ENCODE data around the gene ATG12. TPM values are rescaled to one million over a fixed set of nuclear protein-coding genes. Genes with fewer than 3 reads are reported as not detected.
A peak's percentile ranks its signal among the peaks of the same experiment; 100 is the strongest.

ATG12 gene
- total and polyA plus RNA-seq, 4 donors: 14.8 to 43.1 (median 24.1) TPM

DNA sequence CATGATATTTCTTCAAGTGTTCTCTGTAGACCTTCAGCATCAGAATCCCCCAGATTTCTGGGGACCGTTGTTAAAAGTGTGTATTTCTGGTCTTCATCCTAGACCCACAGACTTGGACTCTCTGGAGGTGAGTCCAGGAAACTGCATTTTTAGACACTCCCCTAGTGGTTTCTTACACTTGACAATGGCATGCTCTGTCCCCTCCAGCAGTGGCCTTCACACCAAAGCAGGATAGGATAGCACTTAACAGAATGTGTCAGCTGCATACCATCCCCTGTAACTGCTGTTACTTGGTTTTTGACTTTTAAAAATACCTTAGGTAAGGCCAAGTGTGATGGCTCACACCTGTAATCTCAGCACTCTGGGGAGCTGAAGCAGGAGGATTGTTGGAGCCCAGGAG is 45.7 kb downstream of the ATG12 start:
- peak overlapping the region in 1 of 2 donors; percentile 66 for H3K27ac ChIP-seq (ENCODE audit: low read depth in 1 of 2, low read length in 2 of 2)

GRCh38 chr5:115788440-115788839 is 52.9 kb downstream of the ATG12 start:
- DNase-seq (ENCODE audit: low spot score): no peak
- Histone ChIP-seq H3K4me1 (ENCODE audit: control insufficient read depth in 4 of 4, insufficient read depth in 4 of 4, low read length in 3 of 4) (peaks cover 0 to 8% (median 3%) of the 10 kb centered on the region in 4 donors), H3K9ac (ENCODE audit: low read depth in 1 of 2, low read length in 2 of 2) (no peak overlapping the region), H3K36me3 (ENCODE audit: control insufficient read depth in 4 of 4, insufficient read depth in 3 of 4, low read depth in 1 of 4, low read length in 3 of 4) (no peaks in the 10 kb centered on the region), H3K4me3 (ENCODE audit: low read depth in 1 of 3, low read length in 3 of 3) (no peak overlapping the region), H3K27me3 (ENCODE audit: control insufficient read depth in 4 of 4, insufficient read depth in 4 of 4, low read length in 3 of 4) (no peaks in the 10 kb centered on the region), H3K9me3 (ENCODE audit: control insufficient read depth in 4 of 4, low read length in 3 of 4) (no peaks in the 10 kb centered on the region), H3K27ac (ENCODE audit: low read depth in 1 of 2, low read length in 2 of 2) (no peak overlapping the region)
- 97% methylated on average over 1 of the region's 1 CpG for WGBS
- TF ChIP-seq FOXA2 (IDR thresholded peaks at IDR 0.05) (no peak), YY1 (IDR thresholded peaks at IDR 0.05) (no peak), NR2F2 (IDR thresholded peaks at IDR 0.05) (no peak), SP1 (IDR thresholded peaks at IDR 0.05) (no peak), JUND (IDR thresholded peaks at IDR 0.05) (no peak), MAX (IDR thresholded peaks at IDR 0.05) (no peak)
- TF ChIP-seq, protein P1, sequence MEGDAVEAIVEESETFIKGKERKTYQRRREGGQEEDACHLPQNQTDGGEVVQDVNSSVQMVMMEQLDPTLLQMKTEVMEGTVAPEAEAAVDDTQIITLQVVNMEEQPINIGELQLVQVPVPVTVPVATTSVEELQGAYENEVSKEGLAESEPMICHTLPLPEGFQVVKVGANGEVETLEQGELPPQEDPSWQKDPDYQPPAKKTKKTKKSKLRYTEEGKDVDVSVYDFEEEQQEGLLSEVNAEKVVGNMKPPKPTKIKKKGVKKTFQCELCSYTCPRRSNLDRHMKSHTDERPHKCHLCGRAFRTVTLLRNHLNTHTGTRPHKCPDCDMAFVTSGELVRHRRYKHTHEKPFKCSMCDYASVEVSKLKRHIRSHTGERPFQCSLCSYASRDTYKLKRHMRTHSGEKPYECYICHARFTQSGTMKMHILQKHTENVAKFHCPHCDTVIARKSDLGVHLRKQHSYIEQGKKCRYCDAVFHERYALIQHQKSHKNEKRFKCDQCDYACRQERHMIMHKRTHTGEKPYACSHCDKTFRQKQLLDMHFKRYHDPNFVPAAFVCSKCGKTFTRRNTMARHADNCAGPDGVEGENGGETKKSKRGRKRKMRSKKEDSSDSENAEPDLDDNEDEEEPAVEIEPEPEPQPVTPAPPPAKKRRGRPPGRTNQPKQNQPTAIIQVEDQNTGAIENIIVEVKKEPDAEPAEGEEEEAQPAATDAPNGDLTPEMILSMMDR (IDR thresholded peaks at IDR 0.05; ENCODE audit: low read depth, low read length, missing input control): no peak

More for the DNA sequence above, 45.7 kb downstream of the ATG12 start:
- H3K9ac ChIP-seq (ENCODE audit: low read depth in 1 of 2, low read length in 2 of 2): no peak overlapping the region
- TF ChIP-seq RXRA (IDR thresholded peaks at IDR 0.05): no peak
- TF ChIP-seq FOXA1 (IDR thresholded peaks at IDR 0.05): no peak
- no peak for TF ChIP-seq ATF3 (IDR thresholded peaks at IDR 0.05)
- no peak for TF ChIP-seq TAF1 (conservative IDR thresholded peaks at IDR 0.05)
- no peak for TF ChIP-seq NR2F2 (IDR thresholded peaks at IDR 0.05)
- TF ChIP-seq, protein P1 (IDR thresholded peaks at IDR 0.05; ENCODE audit: low read depth, low read length, missing input control): no peak
- TF ChIP-seq RAD21 (IDR thresholded peaks at IDR 0.05): no peak
- TF ChIP-seq FOXA2 (IDR thresholded peaks at IDR 0.05): no peak
- TF ChIP-seq, protein P2, sequence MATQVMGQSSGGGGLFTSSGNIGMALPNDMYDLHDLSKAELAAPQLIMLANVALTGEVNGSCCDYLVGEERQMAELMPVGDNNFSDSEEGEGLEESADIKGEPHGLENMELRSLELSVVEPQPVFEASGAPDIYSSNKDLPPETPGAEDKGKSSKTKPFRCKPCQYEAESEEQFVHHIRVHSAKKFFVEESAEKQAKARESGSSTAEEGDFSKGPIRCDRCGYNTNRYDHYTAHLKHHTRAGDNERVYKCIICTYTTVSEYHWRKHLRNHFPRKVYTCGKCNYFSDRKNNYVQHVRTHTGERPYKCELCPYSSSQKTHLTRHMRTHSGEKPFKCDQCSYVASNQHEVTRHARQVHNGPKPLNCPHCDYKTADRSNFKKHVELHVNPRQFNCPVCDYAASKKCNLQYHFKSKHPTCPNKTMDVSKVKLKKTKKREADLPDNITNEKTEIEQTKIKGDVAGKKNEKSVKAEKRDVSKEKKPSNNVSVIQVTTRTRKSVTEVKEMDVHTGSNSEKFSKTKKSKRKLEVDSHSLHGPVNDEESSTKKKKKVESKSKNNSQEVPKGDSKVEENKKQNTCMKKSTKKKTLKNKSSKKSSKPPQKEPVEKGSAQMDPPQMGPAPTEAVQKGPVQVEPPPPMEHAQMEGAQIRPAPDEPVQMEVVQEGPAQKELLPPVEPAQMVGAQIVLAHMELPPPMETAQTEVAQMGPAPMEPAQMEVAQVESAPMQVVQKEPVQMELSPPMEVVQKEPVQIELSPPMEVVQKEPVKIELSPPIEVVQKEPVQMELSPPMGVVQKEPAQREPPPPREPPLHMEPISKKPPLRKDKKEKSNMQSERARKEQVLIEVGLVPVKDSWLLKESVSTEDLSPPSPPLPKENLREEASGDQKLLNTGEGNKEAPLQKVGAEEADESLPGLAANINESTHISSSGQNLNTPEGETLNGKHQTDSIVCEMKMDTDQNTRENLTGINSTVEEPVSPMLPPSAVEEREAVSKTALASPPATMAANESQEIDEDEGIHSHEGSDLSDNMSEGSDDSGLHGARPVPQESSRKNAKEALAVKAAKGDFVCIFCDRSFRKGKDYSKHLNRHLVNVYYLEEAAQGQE (IDR thresholded peaks at IDR 0.05): no peak
- TF ChIP-seq HNF4G (IDR thresholded peaks at IDR 0.05): no peak
- no peaks in the 10 kb centered on the region for H3K9me3 ChIP-seq (ENCODE audit: control insufficient read depth in 4 of 4, low read length in 3 of 4)
- peaks cover 2 to 43% (median 30%) of the 10 kb centered on the region in 4 donors for H3K4me1 ChIP-seq (ENCODE audit: control insufficient read depth in 4 of 4, insufficient read depth in 4 of 4, low read length in 3 of 4)
- no peak for DNase-seq (ENCODE audit: low spot score)
- H3K27me3 ChIP-seq (ENCODE audit: control insufficient read depth in 4 of 4, insufficient read depth in 4 of 4, low read length in 3 of 4): no peaks in the 10 kb centered on the region
- WGBS: 96% methylated on average over 1 of the region's 1 CpG
- H3K4me3 ChIP-seq (ENCODE audit: low read depth in 1 of 3, low read length in 3 of 3): no peak overlapping the region
- no peaks in the 10 kb centered on the region for H3K36me3 ChIP-seq (ENCODE audit: control insufficient read depth in 4 of 4, insufficient read depth in 3 of 4, low read depth in 1 of 4, low read length in 3 of 4)

Data from liver (tissue), 9 donors.